NCI-H1694 (cell line): Measurements from ENCODE around the gene TNP2.
A peak's percentile ranks its signal among the peaks of the same experiment; 100 is the strongest.

Source experiments
- DNase-seq: peaks from one replicate; lab custom pipeline; 2025; lab: John Stamatoyannopoulos, UW

Gene TNP2

GRCh38 chr16:11256661-11257130 lies 12.4 kb downstream of the TNP2 start:
- DNase-seq = no peak

DNA sequence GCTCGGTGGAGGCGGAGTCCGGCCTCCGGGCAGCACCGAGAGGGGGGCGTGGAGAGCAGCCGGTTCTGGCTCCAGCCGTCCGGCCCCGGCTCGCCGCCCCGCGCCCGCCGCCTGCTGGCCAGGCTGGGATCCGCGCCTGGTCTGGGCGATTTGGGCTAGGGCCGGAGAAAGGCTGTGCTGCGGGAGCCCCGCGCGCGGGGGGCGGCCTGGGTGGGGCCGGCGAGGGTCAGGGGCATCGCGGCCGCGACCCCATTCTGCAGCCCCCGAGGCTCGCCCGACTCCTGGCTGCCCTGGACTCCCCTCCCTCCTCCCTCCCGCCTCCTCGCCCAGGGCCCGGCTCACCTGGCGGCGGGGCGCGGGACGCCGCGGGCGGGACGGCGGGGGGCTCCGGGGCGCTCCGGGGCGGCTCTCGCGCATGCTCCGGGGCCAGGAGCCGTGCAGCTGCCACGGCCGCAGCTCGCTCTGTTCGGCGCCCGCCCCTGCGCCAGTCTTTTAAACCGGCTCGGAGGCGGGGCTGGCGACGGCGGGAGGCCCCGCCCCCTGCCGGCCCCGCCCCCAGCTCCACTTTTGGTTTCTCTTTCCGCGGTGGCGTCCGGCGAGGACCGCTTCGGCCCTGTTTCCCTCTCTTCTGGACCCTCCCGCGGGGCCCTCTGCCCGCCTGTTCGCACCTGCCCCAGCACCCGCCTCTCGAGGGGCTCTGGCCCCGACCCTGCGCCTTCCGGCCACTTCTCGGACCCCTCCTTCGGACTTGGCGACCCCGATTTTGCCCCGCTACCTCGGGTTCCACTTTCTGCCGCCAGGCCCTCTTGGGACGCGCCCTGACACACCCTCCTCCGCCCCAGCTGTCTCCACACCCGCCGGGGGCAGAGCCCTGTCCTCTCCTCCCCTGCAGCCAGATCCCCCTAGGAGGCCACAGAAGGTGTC lies 13.1 kb downstream of the TNP2 start, which contains the start of gene SOCS1:
TSS of gene SOCS1 (minus strand) at position 468 of the 924 bp plus-strand sequence. CDS start 726 bp downstream, outside the sequence.
- peak; percentile 54 for DNase-seq

- DNase-seq = no peak
Measured at GRCh38 chr16:11254913-11255736, 14.0 kb downstream of the TNP2 start.

DNA sequence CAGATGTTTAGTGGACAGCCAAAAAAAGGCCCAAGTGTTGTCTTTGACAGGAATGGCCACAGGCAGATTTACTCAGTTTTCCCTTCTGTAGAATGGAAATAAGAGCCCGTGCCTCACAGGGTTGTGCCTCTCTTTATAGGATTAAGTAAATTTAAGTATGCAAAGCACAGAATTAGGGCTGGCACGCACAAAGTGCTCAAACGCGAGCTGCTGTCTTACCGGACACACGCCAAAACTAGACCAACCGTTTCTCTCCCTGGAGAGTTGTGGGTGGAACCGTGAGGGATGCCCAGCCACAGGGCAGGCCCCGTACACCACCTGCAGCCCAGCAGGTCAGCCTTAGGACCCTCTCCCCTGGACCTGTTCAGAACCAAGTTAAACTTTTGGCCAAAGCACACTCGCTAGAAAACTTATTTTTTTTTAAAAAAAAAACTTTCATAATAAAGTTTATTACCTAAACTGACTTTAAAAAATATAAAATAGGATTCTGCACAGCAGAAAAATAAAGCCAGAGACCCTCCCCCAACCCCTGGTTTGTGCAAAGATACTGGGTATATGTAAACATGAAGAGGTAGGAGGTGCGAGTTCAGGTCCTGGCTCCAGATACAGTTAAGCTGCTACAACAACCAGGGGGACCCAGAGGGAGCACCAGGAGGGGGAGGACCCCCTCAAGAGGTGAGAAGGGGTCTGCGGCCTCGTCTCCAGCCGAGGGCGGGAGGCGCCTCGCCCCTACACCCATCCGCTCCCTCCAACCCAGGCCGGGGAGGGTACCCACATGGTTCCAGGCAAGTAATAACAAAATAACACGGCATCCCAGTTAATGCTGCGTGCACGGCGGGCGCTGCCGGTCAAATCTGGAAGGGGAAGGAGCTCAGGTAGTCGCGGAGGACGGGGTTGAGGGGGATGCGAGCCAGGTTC lies 14.9 kb downstream of the TNP2 start:
- no peak for DNase-seq

- DNase-seq = no peak
Measured at GRCh38 chr16:11253009-11253994, 15.8 kb downstream of the TNP2 start.

- no peak for DNase-seq
Measured at GRCh38 chr16:11252482-11252931, 16.6 kb downstream of the TNP2 start.

DNA sequence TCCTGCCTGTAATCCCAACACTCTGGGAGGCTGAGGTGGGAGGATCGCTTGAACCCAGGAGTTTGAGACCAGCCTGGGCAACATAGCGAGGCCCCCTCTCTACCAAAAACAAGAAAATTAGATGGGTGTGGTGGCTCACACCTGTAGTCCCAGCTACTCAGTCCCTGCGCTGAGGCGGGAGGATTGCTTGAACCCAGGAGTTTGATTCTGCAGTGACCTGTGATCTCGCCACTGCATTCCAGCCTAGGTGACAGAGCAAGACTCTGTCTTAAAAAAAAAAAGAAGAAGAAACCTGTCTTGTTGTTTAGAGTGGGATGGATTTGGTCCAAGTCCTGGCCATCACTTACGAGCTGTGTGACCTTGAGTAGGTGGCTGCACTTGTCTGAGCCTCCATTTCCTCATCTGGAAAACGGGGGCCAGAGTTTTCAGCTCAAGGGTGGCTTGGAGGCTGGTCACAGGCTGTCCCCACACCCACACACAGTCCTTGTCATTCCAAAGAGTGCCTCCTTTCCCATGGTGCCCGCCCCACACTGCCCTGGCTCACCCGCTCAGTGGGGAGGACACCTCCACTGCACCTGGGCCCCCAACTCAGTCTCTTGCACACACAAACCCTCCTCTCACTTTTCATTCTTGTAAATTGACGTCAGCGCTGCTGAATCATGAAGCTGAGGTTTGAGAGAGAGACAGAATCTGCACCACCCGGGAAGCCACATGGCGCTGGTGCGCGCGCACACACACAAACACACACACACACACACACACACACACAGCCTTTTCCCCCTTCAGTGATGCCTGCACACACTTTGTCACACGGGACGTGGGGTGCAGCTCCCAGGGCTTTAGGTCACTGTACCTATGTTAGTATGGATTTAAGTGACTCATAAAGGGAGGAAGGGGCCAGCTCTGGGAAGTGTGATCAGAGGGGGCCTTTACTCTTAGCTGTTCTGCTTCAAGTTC lies 17.3 kb downstream of the TNP2 start:
- no peak for DNase-seq

- DNase-seq = no peak
Measured at GRCh38 chr16:11250786-11251524, 18.2 kb downstream of the TNP2 start.

GRCh38 chr16:11250091-11250785 lies 18.9 kb downstream of the TNP2 start:
- DNase-seq = no peak

GRCh38 chr16:11249233-11250061 lies 19.7 kb downstream of the TNP2 start:
- DNase-seq = no peak

DNA sequence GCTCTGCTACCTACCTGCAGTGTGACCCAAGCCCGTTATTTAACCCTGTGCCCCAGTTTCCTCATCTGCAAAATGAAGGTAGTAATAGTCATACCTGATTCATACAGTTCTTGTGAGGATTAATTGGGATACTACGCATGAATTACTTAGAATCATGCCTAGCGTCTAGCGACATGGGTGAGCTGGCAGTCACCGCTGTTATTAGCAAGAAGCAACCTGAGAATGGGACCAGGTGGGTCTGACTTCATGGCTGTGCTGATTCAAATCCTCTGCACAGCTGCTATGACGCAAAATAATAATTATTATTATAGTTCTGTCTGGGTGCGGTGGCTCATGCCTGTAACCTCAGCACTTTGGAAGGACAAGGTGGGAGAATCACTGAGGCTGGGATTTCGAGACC lies 21.0 kb downstream of the TNP2 start:
- DNase-seq = no peak

GRCh38 chr16:11245988-11246387 lies 23.1 kb downstream of the TNP2 start:
- no peak for DNase-seq

DNA sequence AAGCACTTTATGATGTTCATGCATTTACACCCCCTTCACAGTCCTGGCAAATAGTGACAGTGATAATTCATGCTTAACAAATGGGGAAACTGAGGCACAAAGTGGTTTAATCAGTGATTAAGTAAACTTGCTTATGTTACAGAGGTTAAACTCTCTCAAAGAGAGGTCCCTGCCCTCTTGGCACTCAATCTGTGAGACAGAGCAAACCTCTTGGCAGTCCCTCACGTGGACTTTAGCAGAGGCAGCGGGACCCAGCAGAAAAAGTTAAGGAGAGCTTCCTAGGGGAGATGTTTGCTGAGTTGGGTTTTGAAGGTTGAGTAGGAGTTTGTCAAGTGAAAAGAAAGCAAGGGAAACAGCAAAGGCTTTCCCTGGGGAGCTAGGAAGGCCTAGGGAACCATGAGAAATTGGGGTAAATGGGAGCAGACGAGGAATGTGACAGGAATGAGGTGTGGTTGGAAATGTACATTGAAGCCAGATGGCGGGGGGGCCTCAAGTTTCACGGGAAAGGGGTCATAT lies 23.8 kb downstream of the TNP2 start:
- DNase-seq = no peak

DNA sequence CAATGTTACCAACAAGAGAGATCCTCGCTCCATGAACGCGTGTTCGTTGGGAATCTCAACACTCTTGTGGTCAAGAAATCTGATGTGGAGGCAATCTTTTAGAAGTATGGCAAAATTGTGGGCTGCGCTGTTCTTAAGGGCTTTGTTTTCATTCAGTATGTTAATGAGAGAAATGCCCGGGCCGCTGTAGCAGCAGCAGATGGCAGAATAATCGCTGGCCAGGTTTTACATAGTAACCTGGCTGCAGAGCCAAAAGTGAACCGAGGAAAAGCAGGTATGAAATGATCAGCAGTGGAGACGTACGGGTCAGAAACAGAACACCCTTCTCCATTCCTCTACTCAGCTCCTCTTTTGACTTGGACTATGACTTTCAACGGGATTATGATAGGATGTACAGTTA lies 26.5 kb downstream of the TNP2 start:
- DNase-seq = peak; percentile 22

DNA sequence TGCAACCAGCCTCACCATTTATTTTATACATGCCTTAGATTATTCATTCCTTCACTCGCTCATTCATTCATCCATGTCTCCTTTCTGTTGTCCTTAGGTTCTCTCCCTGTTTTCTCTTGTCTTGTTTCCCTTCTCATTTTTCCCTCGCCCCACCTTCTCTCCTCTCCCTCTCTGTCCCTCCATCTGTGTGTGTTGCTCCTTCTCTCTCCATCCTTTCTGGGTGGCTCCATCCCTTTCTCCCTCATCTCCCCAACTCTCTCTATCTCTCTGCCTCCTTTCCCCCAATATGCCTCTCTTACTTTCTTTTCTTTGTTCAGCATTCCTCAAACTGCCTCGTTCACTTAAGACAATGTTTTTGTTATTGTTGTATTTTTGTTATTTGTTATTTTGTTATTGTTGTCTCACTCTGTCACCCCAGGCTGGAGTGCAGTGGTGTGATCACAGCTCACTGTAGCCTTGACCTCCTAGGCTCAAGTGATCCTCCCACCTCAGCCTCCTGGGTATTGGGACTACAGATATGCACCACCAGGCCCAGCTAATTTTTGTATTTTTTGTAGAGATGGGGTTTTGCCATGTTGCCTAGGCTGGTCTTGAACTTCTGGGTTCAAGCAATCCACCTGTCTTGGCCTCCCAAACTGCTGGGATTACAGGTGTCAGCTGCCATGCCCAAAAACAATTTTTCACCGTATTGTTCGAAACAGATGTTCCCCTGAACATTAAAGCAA lies 27.5 kb downstream of the TNP2 start:
- DNase-seq = no peak
